Naive thymus-derived CD8-positive, alpha-beta T cell (primary cell): Measurements from ENCODE around the gene COBL. TPM values are rescaled to one million over a fixed set of nuclear protein-coding genes. Genes with fewer than 3 reads are reported as not detected.

Experiments used
- ATAC-seq, 2 donors: fragments of 150-1000 bp; cut with Tn5 transposase in 1 of 2; sonication (Bioruptor Pico), chemical (Tn5 transposase) in 1 of 2; 1 replicate in 1 of 2; 2 replicates in 1 of 2; pipeline ENCODE4 v1.10.0; 2021; ENCODE audit warnings: mild to moderate bottlenecking in 2 of 2, moderate library complexity in 2 of 2
- POLR2A ChIA-PET: fragments of 350-600 bp; sonication (Branson Sonifier 250); formaldehyde crosslinking; loops from one replicate; lab custom pipeline; 2021; ENCODE audit warnings: antibody characterized with exemption; lab: Charles Lee
- DNase-seq, 10 donors: peaks; one replicate each; pipeline versions ENCODE4 v3.0.0 to v3.0.0-alpha.2; 2020 to 2022
- H3K27ac Mint-ChIP-seq, 10 donors: one replicate each; pipeline ENCODE4 v1.8.0; 2020 to 2022; ENCODE audit warnings: mild to moderate bottlenecking in 10 of 10, mixed read lengths in 10 of 10, moderate library complexity in 4 of 10, inconsistent platforms in 1 of 10
- H3K27me3 Mint-ChIP-seq, 5 donors: one replicate each; pipeline ENCODE4 v1.8.0; 2021 to 2022; ENCODE audit warnings: mixed read lengths in 5 of 5
- H3K36me3 Mint-ChIP-seq, 3 donors: one replicate each; pipeline ENCODE4 v1.8.0; 2020 to 2022; ENCODE audit warnings: mixed read lengths in 3 of 3, mild to moderate bottlenecking in 2 of 3, inconsistent platforms in 1 of 3
- H3K4me1 Mint-ChIP-seq, 4 donors: one replicate each; pipeline ENCODE4 v1.8.0; 2021 to 2022; ENCODE audit warnings: mixed read lengths in 4 of 4
- H3K4me3 Mint-ChIP-seq, 10 donors: one replicate each; pipeline ENCODE4 v1.8.0; 2020 to 2022; ENCODE audit warnings: mild to moderate bottlenecking in 10 of 10, mixed read lengths in 10 of 10, moderate library complexity in 6 of 10, inconsistent platforms in 1 of 10
- H3K9me3 Mint-ChIP-seq, 9 donors: one replicate each; pipeline ENCODE4 v1.8.0; 2020 to 2022; ENCODE audit warnings: mixed read lengths in 9 of 9, mild to moderate bottlenecking in 3 of 9, inconsistent platforms in 1 of 9, moderate library complexity in 1 of 9
- polyA plus RNA-seq, 3 donors: library from polyadenylated mRNA; unstranded; fragments of 300-500 nt; fragmentation: Illumina TruSeq; gene quantifications; one replicate each; pipeline ENCODE4 v1.2.3, GENCODE V29; 2021
- total RNA-seq, 8 experiments: library from RNA in 2 of 8; stranded (reverse) in 2 of 8; gene quantifications; one replicate each; pipeline ENCODE4 v1.2.3 and lab custom pipeline; 2021 to 2026

The COBL gene
- total and polyA plus RNA-seq, 5 experiments from 2014 or later: not detected

DNA sequence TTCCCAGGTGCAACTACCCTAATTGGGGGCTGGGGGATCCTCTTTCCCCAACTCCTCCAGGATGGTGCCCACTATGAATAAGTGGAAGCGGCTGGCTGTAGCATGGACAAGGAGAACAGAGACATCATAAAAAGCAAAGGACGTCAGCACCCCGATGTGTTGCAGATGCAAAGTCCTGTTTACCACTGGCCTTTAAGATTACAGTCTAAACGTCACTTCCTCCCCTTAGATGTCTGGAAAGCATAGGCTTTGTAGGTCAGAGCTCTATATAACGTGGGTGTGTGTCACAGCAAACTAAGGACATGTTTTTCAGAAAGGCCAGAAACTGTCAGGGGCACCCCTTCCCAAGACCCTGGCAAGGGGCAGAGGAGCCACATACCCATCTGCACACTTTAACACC is 7.9 kb downstream of the COBL start:
- H3K36me3 Mint-ChIP-seq: no peaks in the 10 kb centered on the region
- POLR2A ChIA-PET: no interaction called here
- no peaks in the 10 kb centered on the region for H3K9me3 Mint-ChIP-seq
- H3K4me1 Mint-ChIP-seq: no peaks in the 10 kb centered on the region
- H3K4me3 Mint-ChIP-seq: no peak overlapping the region
- peaks cover 0 to 22% (median 8%) of the 10 kb centered on the region in 5 donors for H3K27me3 Mint-ChIP-seq
- no peak for DNase-seq
- ATAC-seq: no peak
- H3K27ac Mint-ChIP-seq: no peak overlapping the region

GRCh38 chr7:51308265-51308664 is 8.3 kb downstream of the COBL start:
- ATAC-seq: no peak
- POLR2A ChIA-PET: no interaction called here
- no peak for DNase-seq
- Mint-ChIP-seq H3K36me3 (no peaks in the 10 kb centered on the region), H3K27me3 (peaks cover 0 to 18% (median 8%) of the 10 kb centered on the region in 5 donors), H3K4me3 (no peak overlapping the region), H3K4me1 (no peaks in the 10 kb centered on the region), H3K27ac (no peak overlapping the region), H3K9me3 (no peaks in the 10 kb centered on the region)

- Mint-ChIP-seq H3K27ac (no peak overlapping the region), H3K9me3 (no peaks in the 10 kb centered on the region), H3K4me3 (no peak overlapping the region), H3K4me1 (no peaks in the 10 kb centered on the region), H3K27me3 (peaks cover 0 to 18% (median 8%) of the 10 kb centered on the region in 5 donors), H3K36me3 (no peaks in the 10 kb centered on the region)
- POLR2A ChIA-PET: no interaction called here
- ATAC-seq (no peak), DNase-seq (no peak)
Measured at GRCh38 chr7:51307651-51308210, 8.9 kb downstream of the COBL start.

DNA sequence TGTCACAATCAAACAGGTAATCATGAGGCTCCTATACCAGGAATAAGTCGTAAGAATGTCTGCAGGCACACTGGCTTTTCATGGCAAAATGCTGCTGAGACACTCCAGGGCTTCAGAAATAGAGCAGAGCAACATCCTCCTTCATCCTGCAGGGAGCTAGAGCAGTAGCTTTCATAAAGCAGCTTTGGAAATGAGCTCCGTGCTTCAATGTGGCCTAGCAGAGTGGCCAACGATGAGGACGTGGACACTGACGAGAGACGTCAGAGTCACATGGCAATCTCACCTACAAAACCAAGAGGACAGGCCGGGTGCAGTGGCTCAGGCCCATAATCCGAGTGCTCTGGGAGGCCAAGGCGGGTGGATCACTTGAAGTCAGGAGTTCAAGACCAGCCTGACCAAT is 9.8 kb downstream of the COBL start:
- no peaks in the 10 kb centered on the region for H3K4me1 Mint-ChIP-seq
- H3K27ac Mint-ChIP-seq: no peak overlapping the region
- DNase-seq (no peak), ATAC-seq (no peak)
- H3K27me3 Mint-ChIP-seq: peaks cover 0 to 20% (median 6%) of the 10 kb centered on the region in 5 donors
- POLR2A ChIA-PET: no interaction called here
- no peak overlapping the region for H3K4me3 Mint-ChIP-seq
- no peaks in the 10 kb centered on the region for H3K36me3 Mint-ChIP-seq
- no peaks in the 10 kb centered on the region for H3K9me3 Mint-ChIP-seq

GRCh38 chr7:51304729-51305128 is 11.9 kb downstream of the COBL start:
- no peaks in the 10 kb centered on the region for H3K36me3 Mint-ChIP-seq
- DNase-seq (no peak), ATAC-seq (no peak)
- H3K4me1 Mint-ChIP-seq: no peaks in the 10 kb centered on the region
- H3K9me3 Mint-ChIP-seq: no peaks in the 10 kb centered on the region
- no peak overlapping the region for H3K4me3 Mint-ChIP-seq
- POLR2A ChIA-PET: no interaction called here
- no peak overlapping the region for H3K27ac Mint-ChIP-seq
- H3K27me3 Mint-ChIP-seq: peaks cover 0 to 17% (median 2%) of the 10 kb centered on the region in 5 donors

DNA sequence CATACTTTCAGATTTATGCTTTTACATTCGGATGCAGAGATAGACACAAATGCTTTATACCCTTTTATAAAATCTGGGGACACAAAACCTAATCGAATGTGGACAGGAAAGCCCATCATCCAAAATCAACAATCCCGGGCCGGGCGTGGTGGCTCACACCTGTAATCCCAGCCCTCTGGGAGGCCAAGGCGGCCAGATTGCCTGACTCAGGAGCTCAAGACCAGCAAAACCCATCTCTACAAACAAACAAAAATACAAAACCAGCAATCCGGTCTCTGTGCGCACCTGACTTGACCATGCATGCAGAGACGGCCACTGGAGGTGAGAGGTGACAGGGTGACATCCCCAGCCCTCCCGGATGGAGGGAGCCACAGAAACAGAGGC is 13.5 kb downstream of the COBL start:
- H3K36me3 Mint-ChIP-seq: no peaks in the 10 kb centered on the region
- no peak for DNase-seq
- no peak overlapping the region for H3K4me3 Mint-ChIP-seq
- H3K4me1 Mint-ChIP-seq: no peaks in the 10 kb centered on the region
- POLR2A ChIA-PET: no interaction called here
- peaks cover 0 to 11% (median 2%) of the 10 kb centered on the region in 5 donors for H3K27me3 Mint-ChIP-seq
- no peaks in the 10 kb centered on the region for H3K9me3 Mint-ChIP-seq
- H3K27ac Mint-ChIP-seq: no peak overlapping the region
- ATAC-seq: no peak

- Mint-ChIP-seq H3K36me3 (no peaks in the 10 kb centered on the region), H3K27me3 (peaks cover 0 to 11% (median 2%) of the 10 kb centered on the region in 5 donors), H3K4me3 (no peak overlapping the region), H3K9me3 (no peaks in the 10 kb centered on the region), H3K4me1 (no peaks in the 10 kb centered on the region), H3K27ac (peak overlapping the region in 1 of 10 donors; percentile 33)
- POLR2A ChIA-PET: no interaction called here
- no peak for DNase-seq
- no peak for ATAC-seq
Measured at GRCh38 chr7:51301806-51302205, 14.8 kb downstream of the COBL start.

GRCh38 chr7:51300762-51301674 is 15.6 kb downstream of the COBL start:
- H3K4me1 Mint-ChIP-seq: no peaks in the 10 kb centered on the region
- POLR2A ChIA-PET: no interaction called here
- no peaks in the 10 kb centered on the region for H3K9me3 Mint-ChIP-seq
- no peaks in the 10 kb centered on the region for H3K36me3 Mint-ChIP-seq
- H3K27me3 Mint-ChIP-seq: peaks cover 0 to 11% (median 2%) of the 10 kb centered on the region in 5 donors
- no peak overlapping the region for H3K4me3 Mint-ChIP-seq
- peak overlapping the region in 1 of 10 donors; percentile 33 for H3K27ac Mint-ChIP-seq
- DNase-seq (no peak), ATAC-seq (no peak)

DNA sequence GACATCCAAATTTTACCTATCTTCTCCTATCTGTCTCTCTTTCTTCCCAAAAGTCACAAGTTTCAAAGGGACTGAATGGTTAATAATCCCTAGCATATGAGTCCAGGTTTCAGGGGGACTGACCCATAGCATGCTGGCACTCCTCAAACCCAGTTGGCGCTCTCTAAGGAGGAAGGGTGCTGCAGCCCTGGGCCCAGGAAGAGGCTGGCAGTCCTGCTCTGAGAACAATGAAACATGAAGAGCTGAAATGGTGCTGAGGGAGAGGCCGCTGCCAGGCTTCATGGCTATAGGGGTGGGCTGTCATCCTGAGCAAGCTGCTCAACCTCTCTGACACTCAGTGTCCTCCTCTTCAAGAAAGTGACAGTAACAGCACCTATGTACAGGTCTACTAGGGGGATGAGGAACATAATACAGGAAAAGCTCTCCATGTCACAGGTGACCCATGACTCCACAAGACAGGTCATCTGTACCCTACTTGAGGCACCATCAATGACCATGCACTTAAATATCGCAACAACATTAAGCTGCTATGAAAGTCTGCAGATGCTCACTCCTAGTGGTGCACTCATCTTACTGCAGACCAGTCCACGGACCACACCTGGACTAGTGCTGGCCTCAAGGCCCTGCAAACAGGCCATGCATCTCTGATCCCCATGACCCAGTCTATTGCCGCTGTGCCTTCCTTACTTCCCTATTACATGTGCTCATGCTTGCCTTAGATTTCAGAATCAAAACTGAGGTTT is 17.0 kb downstream of the COBL start:
- Mint-ChIP-seq H3K27me3 (peaks cover 0 to 11% (median 2%) of the 10 kb centered on the region in 5 donors), H3K9me3 (no peaks in the 10 kb centered on the region), H3K27ac (no peak overlapping the region), H3K4me1 (no peaks in the 10 kb centered on the region), H3K36me3 (no peaks in the 10 kb centered on the region), H3K4me3 (no peak overlapping the region)
- ATAC-seq (no peak), DNase-seq (no peak)
- POLR2A ChIA-PET: no interaction called here

- no peaks in the 10 kb centered on the region for H3K36me3 Mint-ChIP-seq
- H3K4me1 Mint-ChIP-seq: no peaks in the 10 kb centered on the region
- peaks cover 0 to 11% (median 2%) of the 10 kb centered on the region in 5 donors for H3K27me3 Mint-ChIP-seq
- POLR2A ChIA-PET: no interaction called here
- H3K4me3 Mint-ChIP-seq: no peak overlapping the region
- DNase-seq (no peak), ATAC-seq (no peak)
- H3K9me3 Mint-ChIP-seq: no peaks in the 10 kb centered on the region
- no peak overlapping the region for H3K27ac Mint-ChIP-seq
Measured at GRCh38 chr7:51298912-51299311, 17.7 kb downstream of the COBL start.

DNA sequence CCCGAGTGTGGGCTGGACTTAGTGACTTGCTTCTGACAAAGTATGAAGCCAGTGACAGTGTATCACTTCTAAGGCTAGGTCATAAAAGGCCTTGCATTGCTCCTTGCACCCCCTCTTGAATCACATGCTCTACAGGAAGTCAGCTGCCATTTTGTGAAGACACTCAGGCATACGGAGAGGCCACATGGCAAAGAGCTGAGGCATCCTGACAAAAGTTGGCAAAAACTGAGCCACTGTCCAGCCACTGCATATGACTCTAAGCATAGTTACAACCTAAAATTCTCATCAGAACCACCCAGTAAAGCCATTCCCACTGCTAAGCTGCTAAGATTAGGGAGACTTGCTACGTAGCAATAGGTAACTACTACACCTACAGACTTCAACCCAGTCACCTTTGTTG is 18.6 kb downstream of the COBL start:
- no peak overlapping the region for H3K27ac Mint-ChIP-seq
- no peak overlapping the region for H3K4me3 Mint-ChIP-seq
- no peaks in the 10 kb centered on the region for H3K4me1 Mint-ChIP-seq
- peaks cover 0 to 11% (median 2%) of the 10 kb centered on the region in 5 donors for H3K27me3 Mint-ChIP-seq
- no peaks in the 10 kb centered on the region for H3K36me3 Mint-ChIP-seq
- POLR2A ChIA-PET: no interaction called here
- ATAC-seq (no peak), DNase-seq (no peak)
- no peaks in the 10 kb centered on the region for H3K9me3 Mint-ChIP-seq

- ATAC-seq (no peak), DNase-seq (no peak)
- Mint-ChIP-seq H3K27ac (no peak overlapping the region), H3K27me3 (peaks cover 0 to 6% (median 1%) of the 10 kb centered on the region in 5 donors), H3K4me1 (no peaks in the 10 kb centered on the region), H3K9me3 (no peaks in the 10 kb centered on the region), H3K4me3 (no peak overlapping the region), H3K36me3 (no peaks in the 10 kb centered on the region)
- POLR2A ChIA-PET: no interaction called here
Measured at GRCh38 chr7:51295440-51296245, 21.0 kb downstream of the COBL start.
